HG03097 (cell line): ENCODE data around the gene UNC5B.
"Not testable (repeated sequence)": the region's sequence is repeated elsewhere in the genome, so short reads cannot be mapped to it uniquely, and the experiment has no call there.

Source experiments
- ATAC-seq: cut with Tn5 transposase; IDR thresholded peaks from one replicate; pipeline ENCODE4 v1.9.1; 2021; ENCODE audit not compliant: unreplicated experiment, low FRiP score

UNC5B gene

DNA sequence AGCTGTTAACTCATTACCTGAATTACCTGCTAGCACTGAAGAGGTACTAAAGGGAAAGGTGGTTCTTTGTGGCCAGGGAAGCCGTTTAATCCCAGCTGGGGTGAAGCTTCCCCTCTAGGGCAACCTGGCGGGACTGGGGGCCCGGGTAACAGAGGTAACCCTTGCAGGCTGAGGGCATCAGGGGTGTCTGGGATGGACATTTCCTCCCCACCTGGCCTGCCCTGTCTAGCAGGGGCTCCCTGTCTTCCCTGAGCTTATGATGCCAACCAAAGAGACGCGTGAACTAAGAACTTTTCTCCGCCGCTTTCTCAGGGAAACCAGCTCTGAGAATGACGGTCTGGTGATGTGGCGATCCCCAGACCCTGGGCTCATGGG lies 52.8 kb downstream of the UNC5B start:
- no peak for ATAC-seq

DNA sequence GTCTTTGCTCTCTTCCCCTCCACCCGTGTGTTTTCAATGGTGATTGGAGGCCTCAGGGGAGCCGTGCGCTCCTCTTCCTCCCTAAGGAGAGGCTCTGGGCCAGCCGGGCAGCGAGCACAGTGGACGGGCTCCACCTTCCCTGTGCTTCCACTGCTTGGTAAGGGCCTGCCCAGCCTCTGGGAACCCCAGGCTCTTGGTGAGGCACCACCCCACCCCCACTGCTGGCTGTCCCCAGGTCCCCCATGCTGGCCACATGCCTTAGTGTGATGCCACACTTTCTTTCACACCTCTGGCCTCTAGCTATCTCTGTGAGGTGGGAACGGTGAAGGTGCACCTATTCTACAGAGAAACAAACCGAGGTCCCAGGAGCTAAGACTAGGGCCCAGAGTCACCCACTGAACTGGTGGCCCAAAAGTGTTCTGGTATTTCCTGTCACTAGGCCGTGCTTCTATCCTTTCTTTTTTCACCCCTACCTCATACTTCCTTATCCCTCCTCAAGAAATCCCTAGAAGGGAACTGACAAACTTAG lies 53.3 kb downstream of the UNC5B start:
- no peak for ATAC-seq

DNA sequence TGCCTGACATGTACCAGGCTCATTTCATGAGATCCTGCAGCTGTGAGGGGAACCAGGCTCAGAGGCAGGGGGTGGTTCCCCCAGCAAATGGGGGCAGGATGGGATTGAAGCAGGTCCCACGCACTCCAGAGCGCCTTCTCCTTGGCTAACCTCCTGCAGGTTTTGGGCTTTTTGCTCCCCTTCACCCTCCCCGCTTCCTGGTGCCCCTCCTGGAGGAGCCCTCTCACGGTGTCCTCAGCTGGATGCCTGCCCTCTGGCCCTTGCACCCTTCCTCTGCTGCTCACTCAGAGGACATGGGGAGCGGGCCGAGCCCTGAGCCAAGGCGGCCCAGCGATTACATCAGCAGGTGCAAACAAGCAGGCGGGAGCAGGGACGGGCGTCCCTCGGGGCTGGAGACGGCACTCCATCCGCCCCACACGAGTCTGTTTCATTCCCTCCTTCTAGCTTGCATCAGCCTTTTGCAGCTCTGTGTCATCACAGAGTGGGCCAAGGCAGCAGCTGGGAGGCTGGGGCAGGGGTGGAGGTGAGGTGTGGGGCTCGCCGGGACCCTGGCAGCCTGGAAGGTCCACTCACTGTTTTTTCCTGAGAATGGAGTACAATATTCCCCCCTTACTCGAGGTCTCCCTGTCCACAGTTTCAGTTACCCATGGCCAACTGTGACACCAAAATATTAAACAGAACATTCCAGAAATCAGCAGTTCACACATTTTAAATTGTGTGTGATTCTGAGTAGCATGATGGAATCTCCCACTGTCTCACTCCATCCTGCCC lies 54.0 kb downstream of the UNC5B start:
- no peak for ATAC-seq

DNA sequence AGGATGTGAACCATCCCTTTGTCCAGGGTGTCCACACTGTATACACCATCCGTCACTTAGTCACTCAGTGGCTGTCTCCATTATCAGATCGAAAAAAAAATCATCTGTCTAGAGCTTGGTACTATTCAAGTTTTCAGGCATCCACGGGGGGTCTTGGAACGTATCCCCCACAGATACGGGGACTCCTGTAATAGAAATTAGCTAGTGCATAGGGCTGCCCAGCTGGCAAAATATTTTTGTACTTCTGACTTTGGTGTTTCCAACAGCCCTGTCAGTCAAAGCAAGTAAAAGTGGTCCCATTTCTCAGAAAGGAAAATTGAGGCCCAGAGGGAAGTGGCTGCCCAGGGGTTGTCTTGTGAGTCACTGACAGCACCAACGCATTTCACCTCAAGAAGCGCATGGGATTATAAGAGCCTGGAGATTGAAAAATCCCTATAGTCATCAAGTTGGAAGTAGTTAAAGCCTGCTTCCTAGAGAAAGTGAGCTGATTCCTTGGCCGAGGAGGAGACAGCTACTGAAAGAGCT lies 54.6 kb downstream of the UNC5B start:
- ATAC-seq: no peak

GRCh38 chr10:71267508-71268240 lies 55.3 kb downstream of the UNC5B start:
- no peak for ATAC-seq

GRCh38 chr10:71268247-71268691 lies 55.9 kb downstream of the UNC5B start:
- no peak for ATAC-seq

DNA sequence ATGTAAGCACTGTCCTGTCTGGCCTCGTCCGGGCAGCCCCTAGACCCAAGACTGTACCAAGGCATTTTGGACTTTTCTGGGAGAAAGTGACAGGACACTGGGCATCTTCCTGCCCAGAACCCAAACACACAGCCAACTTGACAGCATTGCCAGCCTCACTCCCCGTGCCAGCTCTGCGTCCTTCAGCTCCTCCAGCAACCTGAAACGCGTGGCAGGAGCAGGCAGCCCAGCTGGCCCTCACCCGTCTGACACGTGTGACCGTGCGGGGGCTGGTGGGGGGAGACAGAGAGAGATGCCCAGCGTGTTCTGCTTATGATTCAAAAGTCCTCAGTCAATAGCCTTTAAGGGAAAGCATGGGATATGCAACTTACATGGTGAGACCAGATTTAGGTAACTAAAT lies 56.4 kb downstream of the UNC5B start:
- no peak for ATAC-seq

DNA sequence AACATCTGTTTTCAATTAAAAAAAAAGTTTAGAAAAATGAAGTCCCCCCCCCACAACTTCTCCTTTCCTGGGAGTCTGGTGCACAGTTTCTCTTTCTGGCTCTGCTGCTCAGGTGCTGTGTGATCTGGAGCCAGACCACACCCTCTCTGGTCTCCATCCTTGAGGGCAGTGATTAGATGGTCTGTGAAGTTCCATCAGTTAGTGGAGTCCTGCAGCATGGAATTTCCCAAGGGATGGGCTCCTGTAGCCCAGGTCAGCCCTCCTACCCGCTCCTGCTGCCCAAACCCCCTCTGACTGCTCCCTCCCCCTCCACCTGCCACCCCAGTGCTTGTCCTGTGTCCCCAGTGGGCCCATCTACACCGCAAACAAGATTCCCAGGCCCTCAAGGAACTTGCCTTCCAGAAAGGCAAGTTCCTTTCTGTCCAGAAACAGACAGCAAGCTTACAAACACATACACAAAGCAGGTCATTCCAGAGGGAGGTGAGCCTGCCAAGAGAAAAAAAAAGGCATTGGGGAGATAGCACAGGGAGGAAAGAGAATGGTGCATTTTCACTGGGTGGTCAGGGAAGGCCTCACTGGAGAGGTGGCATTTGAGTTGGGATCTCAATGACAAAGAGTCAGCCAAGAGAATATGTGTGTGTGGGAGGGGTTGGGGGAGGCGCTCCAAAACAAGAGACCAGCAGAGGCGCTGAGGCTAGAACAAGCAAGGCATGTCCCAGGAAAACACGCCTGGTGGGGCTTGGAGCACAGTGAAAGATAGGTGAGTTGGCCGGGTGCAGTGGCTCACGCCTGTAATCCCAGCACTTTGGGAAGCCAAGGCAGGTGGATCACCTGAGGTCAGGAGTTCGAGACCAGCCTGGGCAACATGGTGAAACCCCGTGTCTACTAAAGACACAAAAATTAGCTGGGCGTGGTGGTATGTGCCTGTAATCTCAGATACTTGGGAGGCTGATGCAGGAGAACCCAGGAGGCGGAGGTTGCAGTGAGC lies 57.2 kb downstream of the UNC5B start:
- no peak for ATAC-seq

- no peak for ATAC-seq
Measured at GRCh38 chr10:71270301-71271220, 58.2 kb downstream of the UNC5B start.

DNA sequence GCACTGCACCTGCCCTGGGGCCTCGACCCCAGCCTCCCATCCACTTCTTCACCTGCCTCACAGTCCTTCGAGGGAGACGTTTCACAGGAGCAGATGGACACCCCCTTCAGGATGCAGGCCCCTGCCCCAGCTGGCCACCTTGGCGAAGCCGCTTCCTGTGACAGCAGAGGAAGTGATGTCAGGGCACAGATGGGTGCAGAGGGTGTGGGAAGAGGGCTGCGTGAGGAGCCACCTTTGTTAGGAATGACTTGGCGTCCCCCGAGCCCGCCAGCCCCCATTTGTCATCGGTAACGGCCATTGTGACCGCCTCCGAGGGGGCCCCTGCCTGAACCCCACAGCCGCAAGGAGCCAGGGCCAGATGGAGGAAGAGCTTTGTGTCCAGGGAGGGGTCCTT lies 59.3 kb downstream of the UNC5B start:
- no peak for ATAC-seq

- no peak for ATAC-seq
Measured at GRCh38 chr10:71272056-71272771, 59.8 kb downstream of the UNC5B start.

- not testable (repeated sequence) for ATAC-seq
Measured at GRCh38 chr10:71272974-71273373, 60.6 kb downstream of the UNC5B start.

DNA sequence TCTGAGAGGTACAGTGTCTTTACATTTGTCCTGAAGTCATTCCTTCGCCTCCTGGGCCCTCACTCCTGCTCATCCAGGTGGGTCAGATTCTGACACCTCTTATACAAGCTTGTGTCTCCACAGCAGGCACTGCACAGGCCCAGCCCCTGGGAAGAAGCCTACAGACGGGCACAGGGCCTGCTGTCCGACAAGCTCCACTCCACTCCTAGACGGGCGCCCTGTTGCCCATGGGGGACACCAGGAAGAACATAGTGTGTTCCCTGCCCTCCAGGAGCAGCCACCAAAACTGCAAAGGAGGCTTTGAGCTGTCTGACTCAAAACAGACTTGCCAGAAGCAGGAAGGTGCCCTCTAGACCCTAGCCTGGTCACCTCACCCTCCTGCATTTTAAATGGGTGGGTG lies 61.1 kb downstream of the UNC5B start:
- no peak for ATAC-seq

DNA sequence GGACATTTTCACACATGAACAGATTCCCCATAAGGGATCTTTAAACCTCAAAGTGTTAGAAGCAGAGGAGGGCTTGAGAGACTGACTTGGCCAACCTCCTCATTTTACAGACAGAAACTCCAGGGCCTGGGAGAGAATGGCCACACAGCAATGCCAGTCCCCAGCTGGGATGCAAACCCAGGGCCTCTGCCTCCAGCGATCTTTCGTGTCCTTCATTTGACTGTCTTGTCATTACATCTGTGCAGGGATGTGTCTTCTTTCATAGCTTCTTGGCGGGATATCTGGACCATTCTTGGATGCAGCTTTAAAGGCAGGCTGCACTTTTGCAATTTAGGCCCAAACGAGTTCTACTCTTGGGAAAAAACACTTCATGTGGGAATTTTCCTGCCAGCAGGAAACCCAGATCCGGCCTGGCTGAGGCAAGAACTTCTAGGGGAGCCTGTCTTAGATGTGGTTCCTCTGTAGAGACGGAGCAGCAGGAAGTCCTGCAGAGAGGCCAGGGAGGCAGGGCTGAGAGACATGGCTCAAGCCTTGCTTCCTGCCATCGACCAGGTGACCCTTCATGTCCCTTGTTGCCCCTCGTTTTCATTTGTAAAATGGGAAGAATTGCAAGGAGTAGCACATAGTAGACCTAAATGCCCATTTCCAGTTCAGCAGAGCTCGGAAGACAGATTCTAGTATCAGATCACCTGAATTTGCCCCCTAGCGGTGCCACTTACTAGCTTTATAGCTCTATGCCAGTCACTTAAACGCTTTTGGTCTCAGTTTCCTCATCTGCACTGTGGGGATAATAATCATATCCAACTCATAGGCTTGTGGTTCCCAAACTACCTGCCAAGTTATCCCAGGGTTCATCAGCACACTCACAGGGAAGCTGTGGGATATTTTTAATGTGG lies 62.8 kb downstream of the UNC5B start:
- ATAC-seq: no peak

DNA sequence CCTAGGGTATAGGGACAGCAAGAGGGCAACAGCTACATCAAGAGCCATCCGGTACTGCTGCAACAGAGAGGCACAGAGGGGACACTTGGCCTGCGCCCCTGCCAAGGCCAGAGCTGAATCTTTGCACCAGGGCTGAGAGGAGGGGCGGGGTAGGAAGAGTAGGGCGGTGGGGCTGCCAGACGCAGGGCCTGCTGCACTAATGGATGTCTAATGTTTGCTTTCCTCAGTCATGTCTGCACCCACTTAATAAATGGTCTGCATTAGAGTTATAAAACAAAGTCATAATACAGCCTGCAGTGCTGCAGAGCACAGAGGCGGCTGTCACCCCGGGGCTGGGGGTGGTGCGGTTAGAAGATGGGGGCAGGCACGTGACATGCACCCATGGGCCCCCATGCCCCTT lies 64.5 kb downstream of the UNC5B start:
- no peak for ATAC-seq

DNA sequence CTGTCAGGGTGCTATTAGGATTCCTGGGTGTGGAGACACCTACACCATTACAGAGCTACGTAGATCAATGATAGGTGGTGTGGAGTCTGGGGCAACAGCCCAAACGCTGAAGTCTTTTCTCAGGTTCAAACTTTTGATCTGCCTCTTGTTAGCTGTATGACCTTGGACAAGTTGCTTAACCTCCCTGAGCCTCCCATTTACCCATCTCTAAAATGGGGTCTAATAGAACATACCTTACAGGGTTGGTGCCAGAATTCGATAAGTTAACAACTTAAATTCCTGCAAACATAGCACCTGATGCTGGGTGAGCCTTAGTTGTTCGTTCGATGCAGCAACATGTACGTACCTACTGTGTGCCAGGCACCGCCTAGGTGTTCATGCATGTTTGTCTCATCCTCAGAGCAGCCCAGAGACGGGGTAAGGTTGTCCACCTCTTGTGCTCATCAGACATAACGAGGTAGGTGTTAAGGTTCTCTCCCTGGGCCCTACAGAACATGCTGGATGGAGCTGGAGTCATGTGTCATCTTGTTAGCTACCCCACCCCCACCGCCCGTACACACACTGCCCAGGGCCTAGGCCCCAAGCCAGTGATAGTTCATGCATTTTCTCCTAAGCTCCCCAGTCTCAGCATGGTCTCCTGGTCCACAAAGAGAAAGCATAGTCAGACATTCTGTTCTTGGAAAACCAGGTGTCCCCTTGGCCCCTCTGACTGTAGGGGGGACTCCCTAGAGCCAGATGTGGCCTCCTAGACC lies 65.7 kb downstream of the UNC5B start:
- no peak for ATAC-seq
